GM19372 (cell line): ENCODE results near the gene ZNF611.
"Not testable (repeated sequence)": the region's sequence is repeated elsewhere in the genome, so short reads cannot be mapped to it uniquely, and the experiment has no call there.

Experiments
- ATAC-seq: cut with Tn5 transposase; IDR thresholded peaks from one replicate; pipeline ENCODE4 v1.9.1; 2021; ENCODE audit warnings: mild to moderate bottlenecking, low read depth, moderate library complexity; ENCODE audit not compliant: unreplicated experiment

The ZNF611 gene

GRCh38 chr19:52687684-52688083 lies 47.2 kb downstream of the ZNF611 start:
- no peak for ATAC-seq

GRCh38 chr19:52685811-52686210 lies 49.0 kb downstream of the ZNF611 start:
- ATAC-seq: no peak

- not testable (repeated sequence) for ATAC-seq
These were observed 53.6 kb downstream of the ZNF611 start for GRCh38 chr19:52681216-52681615.

DNA sequence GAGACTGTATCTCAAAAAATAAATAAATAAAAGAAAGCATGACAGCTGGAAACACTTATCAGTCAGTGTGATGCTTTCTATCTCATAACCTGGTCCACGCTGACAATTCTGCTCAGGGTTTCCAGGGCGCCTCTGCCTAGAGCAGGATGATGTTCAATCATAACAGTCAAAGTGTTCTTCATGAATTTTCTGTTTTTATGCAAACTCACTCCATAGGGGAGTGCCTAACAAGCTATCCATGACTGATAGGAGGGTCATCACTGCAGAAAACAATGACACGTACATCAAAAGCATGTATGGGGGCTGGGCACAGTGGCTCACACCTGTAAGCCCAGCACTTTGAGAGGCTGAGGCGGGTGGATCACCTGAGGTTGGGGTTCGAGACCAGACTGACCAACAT lies 55.2 kb downstream of the ZNF611 start:
- ATAC-seq: no peak

GRCh38 chr19:52675239-52675638 lies 59.6 kb downstream of the ZNF611 start:
- ATAC-seq: not testable (repeated sequence)

- ATAC-seq: no peak
These were observed 61.8 kb downstream of the ZNF611 start for GRCh38 chr19:52673014-52673413.

DNA sequence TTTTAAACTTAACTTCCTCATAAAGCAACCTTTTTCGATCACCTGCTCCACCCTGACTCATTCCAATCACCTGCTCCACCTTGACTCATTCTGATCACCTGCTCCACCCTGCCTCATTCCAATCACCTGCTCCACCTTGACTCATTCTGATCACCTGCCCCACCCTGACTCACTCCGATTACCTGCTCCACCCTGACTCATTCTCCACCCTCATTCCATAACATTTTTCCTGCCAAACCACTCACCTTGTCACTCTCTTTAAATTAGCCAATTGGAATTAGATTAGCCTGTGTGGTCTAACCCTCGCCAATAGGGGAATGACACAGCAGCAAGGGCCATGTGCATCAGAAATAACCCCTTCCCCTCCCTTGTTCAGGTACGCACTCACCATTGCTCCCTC lies 64.8 kb downstream of the ZNF611 start:
- no peak for ATAC-seq

GRCh38 chr19:52669586-52669985 lies 65.3 kb downstream of the ZNF611 start:
- ATAC-seq: no peak

DNA sequence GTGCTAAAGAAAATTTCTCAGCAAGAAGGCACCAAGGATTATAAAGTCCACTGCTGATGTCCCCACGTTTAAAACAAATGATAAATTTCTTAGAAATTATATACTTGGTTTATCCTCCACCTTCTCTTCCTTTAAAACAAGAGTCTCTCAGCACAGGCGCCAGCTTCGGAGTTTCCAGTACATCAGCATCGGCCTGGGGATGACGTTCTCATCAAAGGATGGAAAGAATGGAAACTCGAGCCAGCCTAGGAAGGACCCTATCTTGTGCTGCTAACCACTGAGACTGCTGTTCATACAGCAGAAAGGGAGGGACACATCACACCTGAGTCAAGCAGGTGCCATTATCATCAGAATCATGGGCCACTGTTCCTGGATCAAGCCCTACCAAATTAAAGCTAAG lies 66.9 kb downstream of the ZNF611 start:
- no peak for ATAC-seq

GRCh38 chr19:52666506-52666905 lies 68.3 kb downstream of the ZNF611 start:
- no peak for ATAC-seq

GRCh38 chr19:52665529-52665928 lies 69.3 kb downstream of the ZNF611 start:
- no peak for ATAC-seq

- no peak for ATAC-seq
These were observed 69.8 kb downstream of the ZNF611 start for GRCh38 chr19:52665027-52665426.

DNA sequence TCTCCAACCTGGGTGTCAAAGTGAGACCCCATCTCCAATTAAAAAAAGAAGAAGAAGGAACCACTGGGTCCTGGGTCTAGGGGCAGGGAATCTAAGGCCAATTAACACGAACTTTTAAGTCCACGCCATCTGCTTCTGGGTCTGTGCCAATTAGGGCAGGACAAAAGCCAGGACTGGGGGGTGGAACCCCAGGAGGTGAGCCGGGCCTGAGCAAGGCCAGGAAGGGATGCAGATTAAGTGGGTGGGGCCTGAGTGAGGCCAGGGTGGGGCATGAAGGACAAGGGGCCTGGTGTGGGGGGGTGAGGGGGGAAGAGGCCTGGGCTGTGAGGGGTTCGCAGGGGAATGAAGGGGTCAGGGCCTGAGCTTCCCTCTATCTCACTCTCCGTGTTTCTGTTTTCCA lies 70.4 kb downstream of the ZNF611 start:
- no peak for ATAC-seq

- no peak for ATAC-seq
These were observed 72.2 kb downstream of the ZNF611 start for GRCh38 chr19:52662631-52663030.

GRCh38 chr19:52660981-52661380 lies 73.9 kb downstream of the ZNF611 start:
- ATAC-seq: no peak

DNA sequence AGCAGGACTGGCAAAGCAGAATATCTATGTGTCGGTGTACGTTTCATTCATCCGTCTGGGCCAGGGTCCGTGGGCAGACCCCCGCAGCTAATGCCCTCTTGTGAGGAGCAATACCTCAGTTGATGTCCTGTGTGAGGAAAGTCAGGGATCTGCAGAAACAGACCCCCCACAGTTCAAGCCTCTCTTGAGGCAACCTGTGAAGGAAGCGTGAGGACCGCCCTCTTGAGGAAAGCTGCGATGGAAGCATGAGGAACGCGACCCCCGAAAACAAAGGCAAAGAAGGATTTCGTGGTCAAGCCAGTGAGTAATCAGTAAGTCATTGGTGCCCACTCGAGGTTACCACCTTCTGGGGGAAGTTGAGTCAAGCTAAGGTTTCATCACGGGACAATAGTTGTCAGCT lies 75.8 kb downstream of the ZNF611 start:
- no peak for ATAC-seq

GRCh38 chr19:52658595-52658994 lies 76.2 kb downstream of the ZNF611 start:
- no peak for ATAC-seq

DNA sequence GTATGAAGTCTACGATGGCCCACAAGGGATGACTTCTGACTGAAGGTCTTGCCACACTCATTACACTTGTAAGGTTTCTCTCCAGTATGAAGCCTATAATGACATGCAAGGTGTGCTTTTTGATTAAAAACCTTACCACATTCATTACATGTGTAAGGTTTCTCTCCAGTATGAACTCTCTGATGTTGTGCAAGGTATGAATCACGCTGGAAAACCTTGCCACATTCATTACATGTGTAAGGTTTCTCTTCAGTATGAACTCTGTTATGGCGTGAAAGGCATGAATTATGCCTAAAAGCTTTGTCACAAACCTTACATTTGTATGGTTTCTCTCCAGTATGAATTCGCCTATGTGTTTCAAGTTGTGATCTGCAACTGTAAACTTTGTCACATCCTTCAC lies 81.7 kb downstream of the ZNF611 start:
- no peak for ATAC-seq
